Fibroblast of skin of scalp (primary cell): ENCODE results near the gene KBTBD12.

ENCODE experiments used
- DNase-seq: peaks from one replicate; pipeline ENCODE4 v3.0.0-alpha.2; 2013

The KBTBD12 gene

DNA sequence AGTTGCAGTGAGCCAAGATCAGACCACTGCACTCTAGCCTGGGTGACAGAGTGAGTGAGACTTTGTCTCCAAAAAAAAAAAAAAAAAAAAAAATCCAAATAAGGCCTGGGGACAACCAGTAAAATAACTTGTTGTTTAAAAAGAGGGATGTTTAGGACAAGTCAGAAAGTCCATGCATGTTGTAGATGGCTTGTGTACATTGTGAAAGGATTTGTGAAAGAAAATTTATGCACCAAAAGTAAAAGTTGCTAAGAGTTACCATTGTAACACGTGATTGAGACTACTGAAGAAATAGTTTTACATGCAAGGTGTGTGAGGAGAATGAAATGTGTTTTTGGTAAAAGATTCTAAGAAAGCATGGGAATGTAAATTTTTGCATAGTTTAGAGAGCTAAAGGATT, 101.5 kb downstream of the KBTBD12 start:
- no peak for DNase-seq

DNA sequence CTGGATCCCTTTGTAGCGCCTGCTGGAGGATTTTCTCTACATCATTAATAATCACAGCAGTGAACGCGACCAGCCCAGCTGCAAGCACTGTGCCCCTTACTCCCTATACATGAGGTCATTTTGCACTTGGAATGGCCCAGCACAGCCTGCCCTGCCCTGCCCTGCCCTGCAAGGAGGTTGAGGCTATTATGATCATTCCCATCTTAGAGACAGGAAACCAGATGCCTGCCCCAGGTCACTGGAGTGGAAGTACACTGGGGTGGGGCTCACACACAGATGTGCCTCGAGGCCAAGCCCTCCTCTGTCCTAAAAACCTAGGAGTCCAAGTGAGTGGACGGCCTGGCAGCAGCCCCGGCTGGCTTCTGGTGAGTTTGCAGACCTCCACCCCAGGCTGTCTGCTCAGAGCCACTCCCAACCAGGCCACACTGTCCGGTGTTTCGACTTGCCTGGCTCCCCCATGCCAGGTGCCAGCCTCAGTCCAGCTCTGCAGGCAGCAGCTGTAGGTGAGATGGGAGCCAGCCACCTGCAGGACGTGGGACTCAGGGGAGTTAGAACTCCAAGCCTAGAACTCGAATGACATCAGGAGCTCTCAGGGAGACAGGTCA, 106.8 kb downstream of the KBTBD12 start:
- DNase-seq: no peak

DNA sequence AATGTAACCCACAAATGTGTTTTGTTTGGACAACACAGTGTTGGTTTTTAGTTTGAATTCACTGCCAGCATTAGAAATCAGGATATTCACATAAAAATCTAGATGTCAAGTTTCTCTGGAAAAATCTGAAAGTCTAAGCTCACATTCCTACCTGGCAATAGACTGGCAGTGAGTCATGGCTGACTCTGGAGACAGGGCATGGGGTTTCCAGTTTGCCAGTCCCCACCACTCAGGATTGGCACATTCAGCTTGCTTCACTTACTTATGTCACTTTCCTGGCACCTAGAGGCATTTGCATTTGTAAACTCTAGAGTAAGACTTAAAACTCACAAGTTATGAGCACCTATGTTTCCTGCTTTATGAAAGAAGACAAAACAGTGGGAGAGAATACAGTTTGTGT, 118.1 kb downstream of the KBTBD12 start:
- DNase-seq: no peak

DNA sequence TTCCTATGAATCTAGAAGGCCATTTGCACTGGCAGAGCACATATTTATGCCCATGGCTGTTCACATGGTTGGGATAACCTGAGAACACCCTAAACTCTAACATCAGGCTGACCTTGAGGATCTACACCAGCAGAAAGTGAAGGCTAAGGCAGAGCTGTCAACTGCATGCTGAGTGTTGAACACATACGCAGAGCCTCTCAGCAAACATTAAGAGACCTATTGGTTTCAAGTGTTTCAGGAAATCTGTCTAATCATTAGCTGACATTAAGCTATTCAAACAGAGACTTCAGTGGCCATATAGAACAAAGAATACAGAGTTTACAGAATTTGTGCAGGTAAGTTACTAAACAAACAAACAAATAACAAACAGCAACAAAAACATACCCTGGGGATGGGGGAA, 121.1 kb downstream of the KBTBD12 start:
- DNase-seq: no peak
